ENCODE results near the gene B4GALNT3. TPM values are rescaled to one million over a fixed set of nuclear protein-coding genes. Genes with fewer than 3 reads are reported as not detected.

Gene B4GALNT3
- total RNA-seq, 4 donors from 2014 or later: 9.7 to 45.3 (median 18.4) TPM

DNA sequence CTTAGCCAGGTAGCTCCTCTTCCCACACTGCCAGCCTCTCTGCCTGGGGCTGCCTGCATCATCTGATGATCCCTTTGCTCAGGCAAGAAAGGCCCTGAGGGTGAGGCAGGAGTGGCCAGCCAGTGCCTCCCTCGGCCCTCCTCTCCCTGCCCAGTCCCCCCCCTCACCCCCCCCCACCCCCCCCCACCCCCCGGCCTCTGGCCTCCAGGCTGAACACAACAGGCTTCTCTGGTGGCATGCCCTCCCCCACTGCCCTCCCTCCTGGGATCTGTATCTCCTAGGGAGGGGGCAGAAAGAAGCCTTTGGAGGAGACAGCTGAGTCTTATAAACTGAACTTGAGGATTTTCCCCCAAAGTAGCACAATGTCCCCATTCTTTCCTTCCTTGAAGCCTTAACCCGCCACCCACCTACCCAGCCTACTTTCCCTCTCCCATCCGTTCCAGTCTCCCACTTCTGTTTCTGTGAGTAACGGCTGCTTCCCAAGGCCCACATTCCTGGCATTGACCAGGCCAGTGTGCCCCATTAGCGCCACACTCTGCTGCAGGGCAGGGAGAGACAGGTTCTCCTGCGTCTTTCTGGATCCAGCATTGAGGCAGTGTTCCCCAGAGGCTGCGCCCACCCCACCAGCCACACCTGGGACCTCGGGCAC is 82.1 kb downstream of the B4GALNT3 start:
- H3K27ac ChIP-seq: peak overlapping the region; percentile 9 to 90 (median 80)
- intact Hi-C loops (cut with DNase I): no loop called here
- WGBS, 2 donors: 77 to 84% methylated on average over 5 to 7 of the region's 9 CpGs

DNA sequence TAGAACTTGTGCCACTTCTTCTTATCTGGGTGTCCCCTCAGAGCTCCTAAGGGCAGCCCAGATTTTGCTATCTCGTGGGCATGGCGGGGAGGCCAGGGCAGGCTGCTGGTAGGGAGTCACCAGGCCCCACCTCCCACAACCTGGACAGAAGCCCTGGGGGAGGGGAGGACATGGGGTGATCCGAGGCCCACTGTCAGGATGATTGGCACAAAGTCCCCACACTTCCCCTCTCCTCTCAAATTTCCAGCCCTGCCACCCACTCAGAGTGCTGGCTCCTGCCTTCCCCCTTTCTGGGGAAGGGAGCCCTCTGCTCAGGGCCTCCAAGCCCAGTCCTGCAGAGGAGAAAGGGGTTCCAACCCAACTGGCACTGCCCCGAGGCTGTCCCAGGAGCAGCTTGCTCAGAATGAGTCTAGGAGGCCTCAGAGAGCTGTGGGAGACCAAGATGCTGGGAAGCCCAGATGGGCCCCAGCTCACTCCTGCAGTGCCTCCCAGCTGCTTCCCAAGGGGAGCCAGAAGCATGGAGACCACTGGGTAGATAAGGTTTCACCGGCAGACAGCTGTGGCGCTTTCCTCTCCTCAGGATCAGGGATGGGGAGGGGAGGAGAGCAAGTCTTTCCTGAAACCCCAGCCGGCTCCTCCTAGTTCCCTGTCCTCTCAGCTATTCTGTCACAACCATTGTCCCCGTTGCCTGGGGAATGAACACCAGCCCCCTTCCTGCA is 82.8 kb downstream of the B4GALNT3 start:
- peaks cover 16 to 59% (median 24%) of the 10 kb centered on the region in 3 donors for H3K4me1 ChIP-seq
- no peak for TF ChIP-seq CTCF (IDR thresholded peaks at IDR 0.05)
- TF ChIP-seq POLR2A (IDR thresholded peaks at IDR 0.05): no peak
- H3K36me3 ChIP-seq: no peaks in the 10 kb centered on the region
- no peak overlapping the region for H3K4me3 ChIP-seq
- H3K27ac ChIP-seq: peak overlapping the region in 2 of 4 donors; percentile 89 to 90
- intact Hi-C loops (cut with DNase I): no loop called here
- DNase-seq: no peak
- no CpG with 5 or more reads among the region's 8 CpGs for WGBS, 2 donors
- H3K27me3 ChIP-seq: peaks cover 0 to 21% (median 0%) of the 10 kb centered on the region in 4 donors
- H3K9me3 ChIP-seq: no peaks in the 10 kb centered on the region

More for the DNA sequence above, 82.1 kb downstream of the B4GALNT3 start:
- H3K4me3 ChIP-seq: no peak overlapping the region
- H3K4me1 ChIP-seq: peaks cover 16 to 61% (median 22%) of the 10 kb centered on the region in 3 donors
- no peaks in the 10 kb centered on the region for H3K9me3 ChIP-seq
- no peak for TF ChIP-seq POLR2A (IDR thresholded peaks at IDR 0.05)
- no peak for TF ChIP-seq CTCF (IDR thresholded peaks at IDR 0.05)
- no peaks in the 10 kb centered on the region for H3K36me3 ChIP-seq
- H3K27me3 ChIP-seq: peaks cover 0 to 14% (median 0%) of the 10 kb centered on the region in 4 donors
- no peak for DNase-seq

DNA sequence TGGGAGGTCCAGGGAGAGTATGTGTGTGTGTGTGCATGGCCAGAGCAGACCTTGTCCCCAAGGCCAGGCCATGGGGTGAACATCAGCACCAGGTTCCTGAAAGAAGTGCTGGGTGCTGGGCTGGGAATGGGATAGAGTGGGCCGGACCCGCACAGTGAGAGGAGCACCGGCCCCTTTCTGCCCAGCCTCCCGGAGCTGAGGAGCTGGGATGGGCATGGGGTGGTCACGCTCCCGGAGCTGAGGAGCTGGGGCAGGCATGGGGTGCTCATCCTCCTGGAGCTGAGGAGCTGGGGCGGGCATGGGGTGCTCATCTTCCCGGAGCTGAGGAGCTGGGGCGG is 83.3 kb downstream of the B4GALNT3 start:
- Histone ChIP-seq H3K27me3 (peaks cover 0 to 26% (median 0%) of the 10 kb centered on the region in 4 donors), H3K9me3 (no peaks in the 10 kb centered on the region), H3K4me1 (peaks cover 16 to 55% (median 23%) of the 10 kb centered on the region in 3 donors), H3K27ac (no peak overlapping the region), H3K36me3 (no peaks in the 10 kb centered on the region), H3K4me3 (no peak overlapping the region)
- DNase-seq: no peak
- intact Hi-C loops (cut with DNase I): no loop called here
- TF ChIP-seq POLR2A (IDR thresholded peaks at IDR 0.05): no peak
- no peak for TF ChIP-seq CTCF (IDR thresholded peaks at IDR 0.05)
- 100% methylated on average over 3 of the region's 9 CpGs; no CpG with 5 or more reads in 1 of the 2 donors for WGBS, 2 donors

DNA sequence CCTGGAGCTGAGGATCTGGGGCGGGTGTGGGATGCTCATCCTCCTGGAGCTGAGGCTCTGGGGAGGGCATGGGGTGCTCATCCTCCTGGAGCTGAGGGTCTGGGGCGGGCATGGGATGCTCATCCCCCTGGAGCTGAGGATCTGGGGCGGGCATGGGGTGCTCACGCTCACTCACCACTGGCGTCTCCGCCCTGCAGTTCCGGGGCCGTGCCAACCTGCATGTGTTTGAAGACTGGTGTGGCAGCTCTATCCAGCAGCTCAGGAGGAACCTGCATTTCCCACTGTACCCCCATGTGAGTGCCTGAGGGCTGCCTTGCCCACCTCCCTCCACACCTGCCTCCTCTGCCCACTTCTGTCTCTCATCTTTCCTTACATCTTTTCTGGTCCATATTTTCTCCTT is 84.4 kb downstream of the B4GALNT3 start:
- Histone ChIP-seq H3K36me3 (no peaks in the 10 kb centered on the region), H3K4me1 (peaks cover 11 to 44% (median 12%) of the 10 kb centered on the region in 3 donors), H3K4me3 (no peak overlapping the region), H3K27me3 (peaks cover 0 to 29% (median 0%) of the 10 kb centered on the region in 4 donors), H3K9me3 (no peaks in the 10 kb centered on the region), H3K27ac (no peak overlapping the region)
- 61 to 67% methylated on average over 3 to 5 of the region's 8 CpGs for WGBS, 2 donors
- TF ChIP-seq CTCF (IDR thresholded peaks at IDR 0.05) (no peak), POLR2A (IDR thresholded peaks at IDR 0.05) (no peak)
- intact Hi-C loops (cut with DNase I): no loop called here
- DNase-seq: no peak
